ENCODE measurements around the gene LPP. TPM values are rescaled to one million over a fixed set of nuclear protein-coding genes. Genes with fewer than 3 reads are reported as not detected.

The LPP gene
- total RNA-seq, 2 donors from 2014 or later, result 1,601 to 1,705 TPM

DNA sequence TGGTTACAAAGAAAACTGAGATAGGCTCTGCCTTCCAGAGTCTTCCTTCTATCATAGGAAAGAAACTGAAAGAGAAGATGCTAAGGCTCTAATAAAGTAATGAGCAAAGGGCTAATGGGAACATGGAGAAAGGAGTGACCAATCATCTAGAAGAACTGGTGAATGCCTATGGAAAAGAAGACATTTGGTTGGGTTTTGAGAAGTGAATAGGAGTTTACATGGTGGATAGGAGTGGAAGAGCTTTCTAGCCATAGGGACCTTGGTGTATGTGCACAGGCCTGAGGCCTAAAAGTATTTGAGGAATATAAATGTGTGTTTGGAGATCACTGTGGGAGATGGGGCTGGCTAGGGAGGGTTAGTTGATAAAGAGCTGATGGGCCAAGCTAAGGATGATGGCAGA, 6.8 kb downstream of the LPP start:
- no peak for DNase-seq (ENCODE audit: low spot score)
- intact Hi-C loops (cut with DNase I), result loop anchor here in 1 of 2 donors (5.0 kb wide), 1 partner anchor 52 kb away; no protein-coding TSS in a partner anchor

GRCh38 chr3:188164248-188164687, 10.3 kb downstream of the LPP start:
- DNase-seq (ENCODE audit: low spot score), result no peak
- intact Hi-C loops (cut with DNase I), result loop anchor here in 1 of 2 donors (5.0 kb wide), 1 partner anchor 48 kb away; no protein-coding TSS in a partner anchor

GRCh38 chr3:188165596-188165995, 11.6 kb downstream of the LPP start:
- no peak for DNase-seq (ENCODE audit: low spot score)
- intact Hi-C loops (cut with DNase I), result no loop called here

DNA sequence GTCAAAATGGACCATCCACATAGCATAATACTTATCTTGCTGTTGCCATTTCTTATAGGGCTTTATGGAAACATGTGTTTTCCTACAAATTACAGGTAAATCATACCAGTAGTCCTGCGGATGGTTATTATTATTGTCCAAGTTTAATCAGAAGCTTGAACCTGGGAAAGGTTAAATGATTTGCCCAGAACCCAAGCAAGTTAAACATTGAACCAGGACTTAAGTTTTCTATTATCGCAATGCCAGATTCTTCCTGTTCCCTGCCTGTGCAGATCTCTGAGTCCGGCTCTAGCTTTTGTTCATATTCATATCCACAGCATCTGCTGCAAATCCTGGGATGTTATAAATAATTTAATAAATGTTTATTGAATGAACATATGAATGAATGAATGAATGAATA, 12.5 kb downstream of the LPP start:
- intact Hi-C loops (cut with DNase I), result no loop called here
- DNase-seq (ENCODE audit: low spot score), result no peak

GRCh38 chr3:188168186-188168585, 14.2 kb downstream of the LPP start:
- DNase-seq (ENCODE audit: low spot score), result no peak
- intact Hi-C loops (cut with DNase I), result no loop called here

- intact Hi-C loops (cut with DNase I), result no loop called here
- no peak for DNase-seq (ENCODE audit: low spot score)
Observed at GRCh38 chr3:188168648-188169047, 14.7 kb downstream of the LPP start.

DNA sequence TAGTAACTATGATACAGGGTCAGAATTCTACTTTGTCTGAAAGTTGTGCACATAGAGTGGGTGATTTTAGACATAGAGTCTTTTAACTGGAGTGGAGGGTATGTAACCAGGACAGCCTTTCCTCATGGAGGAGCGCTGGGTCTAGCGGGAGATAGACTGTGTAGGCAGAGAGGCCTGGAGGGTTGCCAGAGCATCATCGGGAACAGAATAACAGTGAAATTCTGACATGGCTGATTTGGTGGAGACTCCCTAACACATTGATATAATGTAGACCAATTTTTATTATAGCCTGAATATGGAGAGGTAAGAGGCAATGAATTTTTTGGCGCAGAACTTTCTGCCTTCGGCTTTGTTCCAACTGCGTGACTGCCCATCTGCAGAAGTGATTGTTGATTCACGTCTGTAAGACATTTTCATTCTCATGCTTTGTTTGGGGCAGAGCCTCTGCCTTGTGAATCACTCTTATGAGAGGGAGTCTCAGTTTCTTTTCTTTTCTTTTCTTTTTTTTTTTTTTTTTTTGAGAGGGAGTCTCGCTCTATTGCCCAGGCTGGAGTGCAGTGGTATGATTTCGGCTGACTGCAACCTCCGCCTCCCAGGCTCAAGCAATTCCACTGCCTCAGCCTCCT, 16.0 kb downstream of the LPP start:
- DNase-seq (ENCODE audit: low spot score), result no peak
- intact Hi-C loops (cut with DNase I), result loop anchor here in 1 of 2 donors (5.0 kb wide), 1 partner anchor 37 kb away; no protein-coding TSS in a partner anchor

- DNase-seq (ENCODE audit: low spot score), result no peak
- intact Hi-C loops (cut with DNase I), result loop anchor here in 1 of 2 donors (5.0 kb wide), 1 partner anchor 37 kb away; no protein-coding TSS in a partner anchor
Observed at GRCh38 chr3:188170461-188171459, 16.8 kb downstream of the LPP start.

DNA sequence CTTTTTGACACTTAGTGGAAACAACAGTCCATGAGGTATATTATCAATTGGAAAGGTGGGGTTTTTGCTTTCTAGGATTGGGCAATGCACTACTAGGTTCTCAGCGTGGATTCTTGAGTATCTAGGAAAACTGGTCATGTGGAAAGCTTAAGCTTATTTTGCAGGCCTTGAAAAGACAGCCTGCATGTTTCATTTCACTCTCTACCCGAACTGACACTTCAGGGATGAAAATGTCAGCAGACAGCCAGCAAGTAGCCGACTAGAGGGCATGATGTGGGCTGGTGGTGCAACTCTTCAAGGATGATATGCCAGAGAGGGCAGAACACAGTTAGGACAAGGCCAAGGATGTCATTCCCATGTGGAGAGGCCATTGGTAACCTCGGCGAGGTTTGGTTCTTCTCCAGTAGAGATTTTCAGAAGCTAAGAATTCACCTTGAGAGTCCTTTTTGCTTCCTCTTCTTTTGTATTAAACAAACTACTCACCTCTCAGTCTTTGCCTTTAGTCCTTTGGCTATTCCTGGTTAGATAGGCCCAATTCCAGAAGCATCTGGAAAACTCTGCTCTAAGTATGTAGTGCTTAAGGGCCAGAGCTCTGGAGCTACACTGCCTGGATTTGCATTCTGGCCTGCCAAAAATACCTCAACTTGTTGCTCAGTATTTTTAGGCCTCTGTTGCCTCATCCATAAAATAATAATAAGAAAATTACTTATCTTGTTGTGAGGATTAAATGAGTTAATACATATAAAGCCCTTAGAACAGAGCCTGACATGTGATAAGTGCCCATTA, 17.9 kb downstream of the LPP start:
- no peak for DNase-seq (ENCODE audit: low spot score)
- intact Hi-C loops (cut with DNase I), result loop anchor here in 1 of 2 donors (5.0 kb wide), 1 partner anchor 35 kb away; no protein-coding TSS in a partner anchor

DNA sequence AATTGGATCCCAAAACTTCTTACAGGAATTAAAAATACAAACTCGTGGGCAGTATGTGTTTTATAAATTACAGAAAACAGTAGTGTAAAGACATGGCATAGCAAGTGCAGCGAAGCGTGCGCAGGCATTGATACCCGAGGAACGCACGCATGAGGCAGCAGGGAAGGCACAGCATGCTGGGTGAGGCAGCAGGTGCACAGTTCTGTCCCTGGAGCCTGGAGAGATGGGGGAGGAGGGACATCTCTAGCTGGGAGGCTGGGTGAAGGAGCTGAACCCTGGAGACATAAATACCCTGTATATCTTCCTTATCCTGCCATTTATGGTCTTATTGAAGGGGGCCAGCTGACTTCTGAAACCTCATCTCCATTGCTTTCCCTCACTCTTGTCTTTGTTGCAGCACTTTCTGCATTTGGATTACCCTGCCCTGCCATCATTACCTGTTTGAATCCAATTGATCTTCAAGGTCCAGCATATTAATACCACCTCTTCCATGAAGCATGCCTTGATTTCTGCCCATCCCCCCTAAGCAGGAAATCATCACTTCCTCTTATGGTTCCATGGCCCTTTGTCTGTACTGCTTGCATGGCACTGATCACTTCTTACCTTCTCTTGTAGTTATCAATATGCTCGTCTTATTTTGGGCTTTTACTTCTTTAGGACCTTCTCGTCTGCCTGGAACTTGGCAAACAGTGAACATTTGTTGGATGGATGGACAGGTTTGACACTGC, 20.5 kb downstream of the LPP start:
- DNase-seq (ENCODE audit: low spot score), result no peak
- intact Hi-C loops (cut with DNase I), result loop anchor here in 1 of 2 donors (5.0 kb wide), 1 partner anchor 33 kb away; no protein-coding TSS in a partner anchor

- intact Hi-C loops (cut with DNase I), result no loop called here
- no peak for DNase-seq (ENCODE audit: low spot score)
Observed at GRCh38 chr3:188176476-188176875, 22.5 kb downstream of the LPP start.

- DNase-seq (ENCODE audit: low spot score), result no peak
- intact Hi-C loops (cut with DNase I), result no loop called here
Observed at GRCh38 chr3:188176884-188177283, 22.9 kb downstream of the LPP start.

DNA sequence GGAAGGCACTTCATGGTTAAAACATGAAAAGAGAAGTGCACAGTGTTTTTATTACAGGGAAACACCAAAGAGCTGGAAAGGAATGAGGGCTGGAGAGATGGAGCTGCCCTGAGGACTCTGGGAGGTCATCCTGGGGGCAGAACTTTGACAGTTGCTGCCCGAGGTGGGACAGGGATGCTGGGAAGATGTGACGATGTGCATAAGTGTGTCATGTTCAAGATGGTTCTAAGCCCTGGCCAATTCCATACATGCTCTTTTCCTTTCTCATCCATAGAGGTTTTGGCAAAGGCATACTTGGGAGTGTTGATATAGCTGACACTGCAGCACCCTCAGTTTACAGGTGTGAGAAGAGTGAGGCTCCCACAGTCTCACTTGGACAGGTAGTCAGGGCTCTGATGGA, 23.8 kb downstream of the LPP start:
- intact Hi-C loops (cut with DNase I), result no loop called here

DNA sequence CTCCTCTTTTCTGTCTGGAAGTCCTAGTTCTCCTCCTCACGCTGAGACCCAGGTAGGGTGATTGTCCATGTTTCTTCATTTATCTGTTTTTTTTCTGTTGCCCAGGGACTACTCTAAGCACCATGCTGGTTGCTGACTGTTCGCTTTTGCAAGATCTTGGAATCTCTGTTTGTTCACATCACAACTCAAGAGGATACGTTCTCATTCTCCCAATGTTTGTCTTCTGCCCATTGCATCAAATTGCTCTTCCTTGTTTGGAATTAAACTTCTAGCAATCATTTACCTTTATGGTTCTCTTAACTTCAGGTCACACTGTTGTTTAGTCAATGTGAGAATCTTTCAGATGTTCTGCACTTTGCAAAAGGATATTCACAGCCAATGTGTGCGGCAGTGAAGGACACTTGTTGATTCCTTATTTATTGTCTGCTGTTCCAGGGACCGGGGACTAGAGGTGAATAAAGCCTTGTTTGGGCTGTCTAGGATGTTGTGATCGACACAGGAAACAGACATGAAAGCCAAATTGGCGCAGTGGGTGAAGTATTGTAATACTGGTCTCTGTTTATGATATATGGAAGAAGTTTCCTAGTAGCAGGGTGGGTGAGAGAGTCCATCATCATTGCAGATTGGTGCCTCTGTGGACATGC, 24.5 kb downstream of the LPP start:
- intact Hi-C loops (cut with DNase I), result no loop called here
- no peak for DNase-seq (ENCODE audit: low spot score)

More for the DNA sequence above, 23.8 kb downstream of the LPP start:
- DNase-seq (ENCODE audit: low spot score), result no peak

GRCh38 chr3:188179006-188179966, 25.3 kb downstream of the LPP start:
- intact Hi-C loops (cut with DNase I), result no loop called here
- DNase-seq (ENCODE audit: low spot score), result peak; percentile 83

- intact Hi-C loops (cut with DNase I), result no loop called here
- no peak for DNase-seq (ENCODE audit: low spot score)
Observed at GRCh38 chr3:188180114-188180513, 26.2 kb downstream of the LPP start.

GRCh38 chr3:188183452-188183851, 29.5 kb downstream of the LPP start:
- DNase-seq (ENCODE audit: low spot score), result no peak
- intact Hi-C loops (cut with DNase I), result no loop called here

All from posterior vena cava (tissue), 2 donors.